Liver (tissue), 10 donors: ENCODE results near the gene DENND2D. TPM values are rescaled to one million over a fixed set of nuclear protein-coding genes. Genes with fewer than 3 reads are reported as not detected.
A peak's percentile ranks its signal among the peaks of the same experiment; 100 is the strongest.

ENCODE experiments used
- DNase-seq: peaks from one replicate; pipeline ENCODE4 v3.0.0-alpha.2; 2017; ENCODE audit warnings: low spot score
- H3K27ac ChIP-seq, 2 donors: one replicate each; pipeline ENCODE4 v1.7.0; 2013; ENCODE audit warnings: inconsistent platforms in 2 of 2, low read length in 2 of 2, control low read depth in 1 of 2, low read depth in 1 of 2, mild to moderate bottlenecking in 1 of 2
- H3K27me3 ChIP-seq, 4 donors: one replicate each; pipeline versions ENCODE4 v1.6.1 to v1.7.0; 2013; ENCODE audit warnings: low read length in 3 of 4, inconsistent platforms in 1 of 4, mild to moderate bottlenecking in 1 of 4, moderate library complexity in 1 of 4; ENCODE audit not compliant: control insufficient read depth in 4 of 4, insufficient read depth in 4 of 4
- H3K36me3 ChIP-seq, 4 donors: one replicate each; pipeline versions ENCODE4 v1.6.1 to v1.7.0; 2013; ENCODE audit warnings: low read length in 3 of 4, mild to moderate bottlenecking in 3 of 4, low read depth in 1 of 4, moderate library complexity in 1 of 4; ENCODE audit not compliant: control insufficient read depth in 4 of 4, insufficient read depth in 3 of 4
- H3K4me1 ChIP-seq, 4 donors: one replicate each; pipeline versions ENCODE4 v1.6.1 to v1.7.0; 2013; ENCODE audit warnings: low read length in 3 of 4, mild to moderate bottlenecking in 3 of 4, moderate library complexity in 1 of 4; ENCODE audit not compliant: control insufficient read depth in 4 of 4, insufficient read depth in 4 of 4
- H3K4me3 ChIP-seq, 3 donors: one replicate each; pipeline versions ENCODE4 v1.6.1 to v1.7.0; 2013; ENCODE audit warnings: low read length in 3 of 3, control low read depth in 1 of 3, low read depth in 1 of 3, mild to moderate bottlenecking in 1 of 3
- H3K9ac ChIP-seq, 2 donors: one replicate each; pipeline ENCODE4 v1.7.0; 2013; ENCODE audit warnings: low read length in 2 of 2, mild to moderate bottlenecking in 2 of 2, moderate library complexity in 2 of 2, control low read depth in 1 of 2, low read depth in 1 of 2
- H3K9me3 ChIP-seq, 4 donors: one replicate each; pipeline versions ENCODE4 v1.6.1 to v1.7.0; 2013; ENCODE audit warnings: low read length in 3 of 4; ENCODE audit not compliant: control insufficient read depth in 4 of 4
- FOXA1 ChIP-seq: IDR thresholded peaks from 2 replicates; pipeline ENCODE4 v1.6.1; 2016; ENCODE audit warnings: antibody characterized with exemption
- HNF4A ChIP-seq, 2 donors: conservative IDR thresholded peaks; 2 replicates each; pipeline ENCODE4 v1.6.1; 2016; ENCODE audit warnings: antibody characterized with exemption in 2 of 2, mild to moderate bottlenecking in 2 of 2
- JUND ChIP-seq, 2 donors: IDR thresholded peaks; 2 replicates each; pipeline ENCODE4 v1.6.1; 2016; ENCODE audit warnings: antibody characterized with exemption in 2 of 2
- NR2F2 ChIP-seq: IDR thresholded peaks from 2 replicates; pipeline ENCODE4 v1.6.1; 2016; ENCODE audit warnings: antibody characterized with exemption
- RAD21 ChIP-seq, 2 donors: IDR thresholded peaks; 2 replicates each; pipeline ENCODE4 v1.6.1; 2016; ENCODE audit warnings: antibody characterized with exemption in 2 of 2, mild to moderate bottlenecking in 2 of 2
- RXRA ChIP-seq, 2 donors: IDR thresholded peaks; 2 replicates each; pipeline ENCODE4 v1.6.1; 2017 to 2018; ENCODE audit warnings: antibody characterized with exemption in 2 of 2, mild to moderate bottlenecking in 1 of 2
- SP1 ChIP-seq: IDR thresholded peaks from 2 replicates; pipeline ENCODE4 v1.6.1; 2018; ENCODE audit warnings: antibody characterized with exemption, mild to moderate bottlenecking
- TAF1 ChIP-seq: conservative IDR thresholded peaks from 2 replicates; pipeline ENCODE4 v1.6.1; 2016; ENCODE audit warnings: antibody characterized with exemption, mild to moderate bottlenecking
- YY1 ChIP-seq: IDR thresholded peaks from 2 replicates; pipeline ENCODE4 v1.6.1; 2016; ENCODE audit warnings: antibody characterized with exemption, mild to moderate bottlenecking
- WGBS: extraction: QIAGEN DNeasy Blood & Tissue Kit; methylation state at CpG from one replicate; pipeline ENCODE4 v1.1.7; 2013; 5-methylcytosine and 5-hydroxymethylcytosine counted together
- polyA plus RNA-seq, 2 donors: library from polyadenylated mRNA; stranded (reverse) in 1 of 2; unstranded in 1 of 2; fragments of 200-250 nt in 1 of 2; fragments of >200 nt in 1 of 2; fragmentation: Nextera tagmentation in 1 of 2; extraction: Ambion mirVana in 1 of 2; gene quantifications; one replicate each; pipeline versions ENCODE4 v1.2.1 to v1.2.3, GENCODE V29; 2013 to 2015
- small RNA-seq: library from RNA; depleted of rRNA; stranded (forward); fragments of <200 nt; gene quantifications from one replicate; pipeline ENCODE3, GENCODE V24; 2014
- total RNA-seq, 2 donors: library from RNA; depleted of rRNA; stranded (reverse); fragments of >200 nt; gene quantifications; one replicate each; pipeline ENCODE4 v1.2.3, GENCODE V29; 2014
- TF ChIP-seq, protein P1 (sequence below): fragments of 150-350 bp; IDR thresholded peaks from 2 replicates; pipeline ENCODE4 v1.5.1; 2017; ENCODE audit warnings: improper control_type of control experiment, low read depth, low read length; ENCODE audit not compliant: missing input control
- donor health status: healthy.
- donor health status: healthy.
- donor health status: healthy.
- donor health status: healthy.
- donor health status: healthy.

The DENND2D gene
- total and polyA plus RNA-seq, 4 donors = 8.8 to 20.7 (median 12.8) TPM

DNA sequence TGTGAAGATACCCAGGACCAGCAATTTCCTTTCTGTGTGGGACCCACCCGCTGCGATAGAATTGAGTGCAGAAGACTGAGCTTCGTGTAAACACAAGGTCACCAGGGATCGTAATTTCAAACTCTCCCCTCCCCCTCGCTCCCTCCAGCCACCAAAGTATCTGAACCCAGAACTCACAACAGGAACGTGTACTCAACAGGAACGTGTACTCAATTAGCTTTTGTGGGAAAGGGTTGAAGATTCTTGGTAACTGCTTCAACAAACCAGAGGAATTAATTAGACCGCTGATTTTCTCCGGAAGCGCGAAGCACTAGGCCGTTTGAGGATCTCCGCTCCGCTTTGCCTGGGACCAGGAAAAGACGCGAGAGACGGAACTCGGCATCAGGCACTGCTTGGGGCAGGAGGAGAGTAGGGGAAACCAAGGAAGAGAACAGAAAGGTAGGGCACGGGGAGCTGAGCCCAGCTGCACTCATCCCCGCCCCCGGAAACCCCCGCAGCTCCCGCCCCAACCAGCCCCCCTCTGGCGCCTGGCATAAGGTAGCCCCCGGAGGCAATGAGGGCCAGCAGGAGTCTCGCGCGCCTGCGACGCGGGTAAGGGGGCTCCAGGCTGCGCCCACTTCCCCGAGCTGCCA, 61.0 kb downstream of the DENND2D start:
- no peaks in the 10 kb centered on the region for H3K9me3 ChIP-seq
- H3K36me3 ChIP-seq = peaks cover 0 to 3% (median 0%) of the 10 kb centered on the region in 4 donors
- H3K9ac ChIP-seq = peak overlapping the region; percentile 97
- WGBS = under 1% methylated on average over 33 of the region's 33 CpGs
- H3K27ac ChIP-seq = peak overlapping the region; percentile 98 to 99
- TF ChIP-seq RXRA (IDR thresholded peaks at IDR 0.05) (peak in 1 of 2 donors; percentile 34), YY1 (no peak), NR2F2 (peak; percentile 55), JUND (IDR thresholded peaks at IDR 0.05) (no peak), FOXA1 (no peak), SP1 (peak; percentile 20), TAF1 (no peak), RAD21 (IDR thresholded peaks at IDR 0.05) (peak in 1 of 2 donors; percentile 17), HNF4A (conservative IDR thresholded peaks at IDR 0.05) (no peak)
- TF ChIP-seq, protein P1, sequence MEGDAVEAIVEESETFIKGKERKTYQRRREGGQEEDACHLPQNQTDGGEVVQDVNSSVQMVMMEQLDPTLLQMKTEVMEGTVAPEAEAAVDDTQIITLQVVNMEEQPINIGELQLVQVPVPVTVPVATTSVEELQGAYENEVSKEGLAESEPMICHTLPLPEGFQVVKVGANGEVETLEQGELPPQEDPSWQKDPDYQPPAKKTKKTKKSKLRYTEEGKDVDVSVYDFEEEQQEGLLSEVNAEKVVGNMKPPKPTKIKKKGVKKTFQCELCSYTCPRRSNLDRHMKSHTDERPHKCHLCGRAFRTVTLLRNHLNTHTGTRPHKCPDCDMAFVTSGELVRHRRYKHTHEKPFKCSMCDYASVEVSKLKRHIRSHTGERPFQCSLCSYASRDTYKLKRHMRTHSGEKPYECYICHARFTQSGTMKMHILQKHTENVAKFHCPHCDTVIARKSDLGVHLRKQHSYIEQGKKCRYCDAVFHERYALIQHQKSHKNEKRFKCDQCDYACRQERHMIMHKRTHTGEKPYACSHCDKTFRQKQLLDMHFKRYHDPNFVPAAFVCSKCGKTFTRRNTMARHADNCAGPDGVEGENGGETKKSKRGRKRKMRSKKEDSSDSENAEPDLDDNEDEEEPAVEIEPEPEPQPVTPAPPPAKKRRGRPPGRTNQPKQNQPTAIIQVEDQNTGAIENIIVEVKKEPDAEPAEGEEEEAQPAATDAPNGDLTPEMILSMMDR = no peak
- peak; percentile 63 for DNase-seq
- H3K27me3 ChIP-seq = no peaks in the 10 kb centered on the region
- H3K4me3 ChIP-seq = peak overlapping the region; percentile 75 to 98 (median 86)
- H3K4me1 ChIP-seq = peaks cover 3 to 46% (median 42%) of the 10 kb centered on the region in 4 donors

Small RNAs within 50 kb of the gene (small RNA-seq; reads per million reads assigned to genes)
- gene AL355816.1 = not detected

Other genes starting within 250 kb of the DENND2D start
- 1 to 10 TPM; 6.1 to 7.1 TPM for gene LRIF1, start 236.7 kb downstream of the DENND2D start, total RNA-seq
- gene LRIF1, start 236.7 kb downstream of the DENND2D start, polyA plus RNA-seq = 1 to 10 TPM; 3.9 to 6.3 TPM
- 10 to 100 TPM; 20.4 to 33.9 TPM for gene DRAM2, start 60.6 kb downstream of the DENND2D start, total RNA-seq
- 10 to 100 TPM; 15.7 to 19.1 TPM for gene DRAM2, start 60.6 kb downstream of the DENND2D start, polyA plus RNA-seq
- 10 to 100 TPM; 36.8 to 37.3 TPM for gene CEPT1, start 60.4 kb downstream of the DENND2D start, total RNA-seq
- gene CEPT1, start 60.4 kb downstream of the DENND2D start, polyA plus RNA-seq = 10 to 100 TPM; 10.0 to 18.5 TPM
- under 1 TPM; 0.23 to 0.25 TPM for gene CHI3L2, start 27.1 kb upstream of the DENND2D start, total RNA-seq
- gene CHI3L2, start 27.1 kb upstream of the DENND2D start, polyA plus RNA-seq = under 1 TPM; 0.07 to 0.32 TPM
- gene CHIA, start 90.2 kb upstream of the DENND2D start, total RNA-seq = not detected
- gene CHIA, start 90.2 kb upstream of the DENND2D start, polyA plus RNA-seq = under 1 TPM in 1 of 2 donors, not detected in 1; 0.06 TPM
- 10 to 100 TPM in 1 of 2 donors, 1 to 10 TPM in 1; 2.8 to 10.6 TPM for gene OVGP1, start 227.1 kb upstream of the DENND2D start, total RNA-seq
- 10 to 100 TPM in 1 of 2 donors, under 1 TPM in 1; 0.96 to 10.9 TPM for gene OVGP1, start 227.1 kb upstream of the DENND2D start, polyA plus RNA-seq
- gene WDR77, start 248.6 kb upstream of the DENND2D start, total RNA-seq = 10 to 100 TPM; 12.7 to 21.9 TPM
- gene WDR77, start 248.6 kb upstream of the DENND2D start, polyA plus RNA-seq = 10 to 100 TPM; 17.9 to 25.3 TPM
- gene ATP5PB, start 248.8 kb upstream of the DENND2D start, total RNA-seq = 100 to 1,000 TPM; 143 to 212 TPM
- 100 to 1,000 TPM; 234 to 257 TPM for gene ATP5PB, start 248.8 kb upstream of the DENND2D start, polyA plus RNA-seq